Midbrain (tissue), 1 donor: Measurements from ENCODE around the gene NME8.
"Not testable (repeated sequence)": the region's sequence is repeated elsewhere in the genome, so short reads cannot be mapped to it uniquely, and the experiment has no call there.

Experiments used
- DNase-seq: peaks from one replicate; lab custom pipeline; 2025; lab: John Stamatoyannopoulos, UW

The NME8 gene

GRCh38 chr7:37848297-37848696, at the start of gene NME8:
NME8 (plus strand) TSS chr7:37848597; CDS start chr7:37850267, 1,670 bp downstream.
- DNase-seq: no peak

GRCh38 chr7:37806152-37806551, 42.2 kb upstream of the NME8 start:
- no peak for DNase-seq

- DNase-seq: not testable (repeated sequence)
Observed at GRCh38 chr7:37812161-37812580, 36.2 kb upstream of the NME8 start.

- DNase-seq: no peak
Observed at GRCh38 chr7:37815671-37816371, 32.6 kb upstream of the NME8 start.

- DNase-seq: no peak
Observed at GRCh38 chr7:37816922-37817590, 31.3 kb upstream of the NME8 start.

GRCh38 chr7:37817591-37817960, 30.8 kb upstream of the NME8 start:
- DNase-seq: no peak

GRCh38 chr7:37817996-37818720, 30.2 kb upstream of the NME8 start:
- no peak for DNase-seq

- DNase-seq: no peak
Observed at GRCh38 chr7:37820708-37821468, 27.5 kb upstream of the NME8 start.

GRCh38 chr7:37822946-37823345, 25.5 kb upstream of the NME8 start:
- DNase-seq: no peak

GRCh38 chr7:37823557-37823956, 24.8 kb upstream of the NME8 start:
- no peak for DNase-seq

GRCh38 chr7:37825038-37825437, 23.4 kb upstream of the NME8 start:
- DNase-seq: no peak

- DNase-seq: no peak
Observed at GRCh38 chr7:37826825-37827224, 21.6 kb upstream of the NME8 start.

GRCh38 chr7:37831244-37831643, 17.2 kb upstream of the NME8 start:
- DNase-seq: no peak

- peak; percentile 82 for DNase-seq
Observed at GRCh38 chr7:37832194-37832593, 16.2 kb upstream of the NME8 start.

- DNase-seq: peak; percentile 56
Observed at GRCh38 chr7:37833107-37833817, 15.1 kb upstream of the NME8 start.

GRCh38 chr7:37833818-37834146, 14.6 kb upstream of the NME8 start:
- DNase-seq: no peak

GRCh38 chr7:37853468-37853867, 5.1 kb downstream of the NME8 start:
- DNase-seq: no peak

GRCh38 chr7:37882086-37882485, 33.7 kb downstream of the NME8 start:
- no peak for DNase-seq

- no peak for DNase-seq
Observed at GRCh38 chr7:37893359-37893758, 45.0 kb downstream of the NME8 start.

GRCh38 chr7:37894671-37895070, 46.3 kb downstream of the NME8 start:
- no peak for DNase-seq

GRCh38 chr7:37899712-37900247, 51.4 kb downstream of the NME8 start:
- DNase-seq: no peak
